ENCODE results near the gene TIRAP.

Gene TIRAP

DNA sequence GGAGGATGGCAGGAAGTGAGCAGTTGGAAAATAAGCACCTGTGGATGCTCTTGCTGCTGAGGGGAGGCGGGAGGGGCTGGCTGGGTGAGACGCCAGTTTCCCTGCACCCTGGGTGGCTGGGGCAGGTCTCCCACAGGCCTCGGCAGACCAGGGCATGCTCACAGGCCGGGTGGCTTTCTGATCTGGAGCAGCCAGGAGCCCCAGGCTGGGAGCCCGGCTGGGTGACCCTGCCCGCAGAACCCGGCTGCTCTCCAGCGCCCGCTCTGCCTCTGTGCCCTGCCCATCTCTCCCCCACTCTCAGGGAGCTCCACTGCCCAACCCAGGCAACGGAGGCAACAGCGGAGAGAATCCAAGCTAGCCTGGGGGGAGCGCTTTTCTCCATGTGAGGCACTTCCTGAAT, 45.6 kb downstream of the TIRAP start:
- DNase-seq: no peak

DNA sequence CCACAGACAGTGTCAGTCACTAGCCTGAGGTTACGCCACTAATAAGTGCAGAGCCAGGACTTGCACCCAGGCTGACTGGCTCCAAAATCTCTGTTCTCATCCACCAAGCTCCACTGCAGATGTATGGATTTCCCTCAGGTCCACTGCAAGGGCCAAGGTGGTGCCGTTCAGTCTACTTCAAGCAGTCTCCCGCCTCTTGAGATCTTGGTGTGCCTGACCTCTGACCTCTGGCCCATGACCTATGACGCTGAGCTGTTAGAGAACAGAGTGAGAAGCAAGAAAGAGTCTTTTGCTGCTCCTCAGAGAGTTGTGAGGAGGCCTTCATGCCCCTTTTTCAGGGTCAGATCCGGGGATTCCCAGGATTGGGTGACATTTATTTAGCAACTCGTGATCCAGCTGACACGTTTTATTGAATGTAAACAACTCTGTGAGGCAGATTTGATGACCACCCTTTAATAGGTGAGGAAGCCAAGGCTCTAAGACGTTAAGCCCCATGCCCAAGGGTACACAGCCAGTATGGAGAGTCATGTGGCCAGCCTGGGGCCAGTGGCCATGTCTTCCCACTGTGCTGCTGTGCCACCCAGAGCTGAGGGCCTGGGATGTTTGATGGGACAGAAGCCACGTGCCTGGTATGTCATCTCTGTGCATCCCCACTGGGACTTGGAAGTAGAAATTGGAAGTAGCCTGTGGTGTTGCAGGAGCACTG, 46.2 kb downstream of the TIRAP start:
- no peak for DNase-seq

DNA sequence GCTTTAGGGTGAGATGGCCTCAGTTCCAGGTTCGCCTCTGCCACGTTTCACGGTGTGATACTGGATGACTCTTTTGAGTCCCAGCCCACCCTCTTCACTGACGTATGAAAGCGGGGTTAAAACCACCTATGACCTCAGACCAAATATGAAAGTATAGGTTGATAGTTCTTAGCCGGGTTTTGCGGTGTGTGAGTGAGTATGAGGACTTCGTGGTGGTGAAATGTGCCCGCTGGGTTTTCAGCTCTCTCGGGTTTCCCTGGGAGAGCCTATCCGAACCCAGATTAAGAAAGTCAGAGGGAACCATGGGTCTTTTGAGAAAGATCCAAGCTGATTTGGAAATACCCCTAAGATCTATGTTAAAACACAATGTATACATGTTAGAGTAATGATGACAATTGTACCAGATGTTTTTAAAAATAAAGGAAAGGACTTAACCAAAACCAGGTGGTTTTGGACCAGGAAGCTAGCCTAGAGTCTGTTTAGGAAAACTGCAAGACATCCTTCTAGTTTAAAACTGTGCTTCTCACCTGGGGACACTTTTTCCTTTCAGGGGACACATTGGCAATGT, 46.8 kb downstream of the TIRAP start:
- DNase-seq: no peak

DNA sequence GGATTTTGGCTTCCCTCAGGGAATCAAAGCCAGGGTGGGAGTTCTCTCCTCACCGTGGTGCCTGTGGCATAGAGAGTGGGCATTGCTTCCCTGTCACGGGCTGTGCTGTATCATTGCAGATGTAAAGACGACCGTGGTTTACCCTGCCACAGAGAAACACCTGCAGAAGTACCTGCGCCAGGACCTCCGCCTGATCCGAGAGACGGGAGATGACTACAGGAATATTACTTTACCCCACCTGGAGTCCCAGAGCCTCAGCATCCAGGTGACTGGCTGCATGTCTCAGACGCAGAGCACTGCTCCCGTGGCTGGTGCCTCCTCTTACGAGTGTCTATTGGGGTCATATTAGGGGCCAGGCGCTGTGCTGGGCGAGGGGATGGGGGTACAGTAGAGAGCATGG, 48.4 kb downstream of the TIRAP start:
- DNase-seq: no peak

DNA sequence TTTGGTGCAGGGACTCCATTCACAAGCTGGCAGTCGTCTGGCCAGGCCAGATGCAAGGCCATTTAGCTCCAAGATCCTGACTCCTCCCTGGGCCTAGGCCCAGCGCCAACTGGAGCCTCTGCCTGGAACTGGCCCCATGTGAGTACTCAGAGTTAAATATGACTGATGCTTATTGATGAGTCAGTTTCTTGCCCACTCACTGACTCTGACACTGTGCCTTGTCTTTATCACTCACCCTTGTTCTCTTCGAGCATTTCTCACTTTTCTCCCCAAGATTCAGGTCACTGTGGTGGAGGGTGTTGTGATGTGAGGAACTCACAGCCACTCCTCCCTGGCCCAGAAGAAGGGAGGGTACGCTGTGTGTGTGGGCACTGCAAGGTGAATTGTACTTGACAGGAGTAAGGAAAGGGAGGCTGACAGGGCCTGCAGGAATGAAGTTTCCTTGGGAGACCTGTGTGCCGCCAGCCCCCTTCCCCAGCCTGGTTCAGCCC, 49.4 kb downstream of the TIRAP start:
- DNase-seq: peak; percentile 40

DNA sequence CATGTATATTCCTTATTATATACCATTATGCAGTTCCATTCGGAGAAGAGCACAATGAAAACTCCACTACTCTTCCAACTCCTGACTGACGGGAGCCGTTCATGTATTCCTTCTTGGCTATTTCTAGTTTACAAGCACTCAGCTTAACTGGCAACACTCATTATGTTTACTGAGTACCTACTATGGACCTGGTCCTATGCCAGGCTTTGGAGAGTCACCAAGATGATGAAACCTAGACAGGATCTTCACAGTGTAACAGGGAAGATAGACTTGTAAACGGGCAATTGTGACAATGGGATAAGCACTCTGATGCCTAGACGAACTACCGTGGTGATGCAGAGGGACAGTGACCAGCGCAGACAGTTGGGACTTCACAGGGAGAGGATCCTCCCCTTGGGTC, 50.2 kb downstream of the TIRAP start:
- no peak for DNase-seq

DNA sequence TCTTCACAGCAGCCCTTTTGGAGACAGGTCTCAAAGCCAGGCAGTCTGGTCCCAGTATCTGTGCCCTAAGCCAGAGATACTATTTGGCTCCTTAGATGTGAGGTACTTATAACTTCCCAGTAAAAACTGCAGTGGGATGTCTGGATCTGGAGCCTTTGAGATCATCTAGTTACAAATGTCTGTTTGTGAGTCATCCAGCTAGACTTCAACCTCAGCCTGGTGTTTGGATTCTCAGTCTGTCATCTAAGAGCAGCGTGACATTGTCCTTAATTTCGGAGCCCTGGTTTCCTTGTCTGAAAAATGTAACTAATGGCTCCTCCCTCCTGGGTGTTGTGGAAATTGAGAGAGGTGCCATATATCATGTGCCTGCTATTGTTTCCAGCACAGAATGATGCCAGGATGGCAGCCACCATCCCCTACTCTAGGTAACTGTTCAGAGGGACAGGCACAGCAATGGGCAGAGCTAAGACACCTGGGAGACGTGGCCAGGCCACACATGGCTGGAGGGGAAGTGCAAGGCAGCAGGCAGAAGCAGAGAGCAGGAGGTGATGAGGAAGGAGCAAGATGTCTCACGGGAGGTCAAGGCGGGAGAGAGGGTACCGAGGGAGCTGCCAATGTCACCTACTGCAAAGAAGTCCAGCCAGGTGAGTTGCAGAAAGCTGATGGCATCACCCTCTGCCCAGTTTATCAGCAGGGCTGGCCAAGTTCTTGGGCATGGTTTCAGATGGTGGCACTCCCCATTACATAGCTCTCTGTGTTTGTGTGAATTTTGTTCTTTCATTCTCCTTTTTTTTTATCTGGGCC, 52.0 kb downstream of the TIRAP start:
- DNase-seq: no peak

DNA sequence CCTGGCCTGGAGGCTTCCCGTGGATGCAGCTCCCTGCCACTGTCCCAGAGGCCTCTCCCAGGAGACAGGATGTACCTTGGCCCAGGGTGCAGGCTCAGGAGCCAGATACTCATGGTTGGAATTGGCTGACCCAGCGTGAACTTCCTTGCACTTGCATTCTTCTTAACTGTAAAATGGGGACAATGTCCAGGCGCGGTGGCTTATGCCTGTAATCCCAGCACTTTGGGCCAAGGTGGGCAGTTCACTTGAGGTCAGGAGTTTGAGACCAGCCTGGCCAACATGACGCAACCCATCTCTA, 52.5 kb downstream of the TIRAP start:
- DNase-seq: no peak

DNA sequence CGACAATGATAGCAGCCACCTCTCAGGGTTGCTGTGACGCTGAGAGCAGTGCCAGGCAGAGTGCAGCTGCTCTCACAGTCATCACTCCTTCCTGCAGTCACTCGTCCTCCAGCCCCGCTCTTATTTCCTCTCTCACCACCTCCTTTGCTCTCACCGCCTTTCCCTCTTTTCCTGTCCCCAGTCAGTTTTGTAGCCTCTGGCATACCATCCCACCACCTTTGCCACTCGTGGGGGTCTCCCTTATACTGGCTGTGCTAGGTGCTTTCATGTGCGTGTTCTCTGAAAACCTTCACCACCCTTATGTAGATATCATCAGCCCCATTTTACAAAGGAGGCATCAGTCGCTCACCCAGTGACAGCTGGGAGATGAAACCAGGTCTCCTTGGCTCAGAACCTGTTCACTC, 53.2 kb downstream of the TIRAP start:
- DNase-seq: no peak

DNA sequence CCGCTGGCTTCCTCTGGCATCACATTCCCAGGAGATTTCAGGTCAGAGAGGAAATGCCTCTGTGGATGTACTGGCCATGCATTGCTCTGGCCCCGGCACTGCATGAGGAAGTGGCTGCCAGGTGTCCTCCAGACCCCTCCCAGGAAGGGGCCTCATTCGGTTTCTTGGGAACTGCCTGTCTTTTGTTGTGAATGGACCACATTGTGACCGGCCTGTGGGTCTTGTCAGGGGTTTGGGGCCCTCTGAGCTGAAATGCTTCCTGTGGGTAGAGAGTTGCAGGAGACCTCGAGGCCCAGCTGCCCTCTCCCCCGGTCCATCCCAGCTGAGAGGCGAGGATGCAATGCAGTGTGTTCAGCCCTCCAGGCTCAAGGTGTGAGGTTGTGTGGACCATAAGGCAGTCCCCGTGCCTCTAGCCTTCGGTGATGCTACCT, 53.8 kb downstream of the TIRAP start:
- no peak for DNase-seq

DNA sequence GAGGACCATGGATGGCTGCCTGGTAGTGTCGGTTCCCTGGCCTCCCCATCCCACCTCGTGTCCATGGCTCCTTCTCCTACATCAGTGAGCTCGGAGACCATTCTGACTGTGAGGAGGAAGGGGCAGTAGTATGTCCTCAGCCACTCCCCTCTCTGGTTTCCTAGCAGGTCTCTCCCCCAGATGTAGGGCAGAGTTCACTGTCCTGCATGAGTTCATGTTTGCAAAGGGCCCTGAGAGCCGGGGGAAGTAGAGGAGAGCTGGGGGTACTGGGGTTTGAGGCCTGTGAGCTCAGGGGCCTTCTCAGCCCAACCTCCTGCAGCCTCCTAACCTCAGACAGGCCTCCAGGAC, 54.2 kb downstream of the TIRAP start:
- no peak for DNase-seq

DNA sequence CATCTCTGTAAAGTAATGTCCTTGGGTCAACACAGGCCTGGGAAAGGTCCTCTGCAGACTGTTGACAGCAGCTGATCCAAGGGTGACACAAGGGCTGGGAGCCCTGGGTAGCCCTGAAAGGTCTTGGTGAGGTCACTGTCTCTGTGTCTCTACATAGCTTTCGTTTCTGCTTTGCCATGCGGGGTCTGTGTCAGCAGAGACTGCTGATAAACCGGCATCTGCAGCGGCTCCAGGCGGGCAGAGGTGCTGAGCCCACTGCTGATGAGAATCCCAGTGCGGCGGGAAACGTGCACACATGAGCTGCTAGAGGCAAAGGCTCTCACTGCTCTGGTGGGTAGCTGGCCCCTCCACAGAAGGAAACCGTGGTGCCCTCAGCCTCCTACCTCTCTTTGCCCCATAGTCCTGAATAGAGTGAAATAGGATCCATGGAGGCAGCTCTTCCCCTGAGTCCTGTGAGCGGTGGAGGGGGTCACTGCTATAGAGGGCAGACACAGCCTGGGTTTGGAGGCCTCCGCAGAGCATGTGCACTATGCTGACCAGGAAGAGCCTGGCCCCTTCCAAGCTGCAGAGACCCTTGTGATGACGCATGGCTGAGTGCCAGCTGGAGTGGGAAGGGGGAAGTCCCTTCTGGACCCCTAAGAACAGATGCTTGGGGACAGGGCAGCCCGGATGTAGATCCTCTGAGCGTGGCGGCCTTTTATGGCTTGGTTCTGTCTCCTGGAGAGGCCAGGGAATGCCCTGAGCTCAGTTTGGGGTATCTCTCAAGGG, 54.8 kb downstream of the TIRAP start:
- DNase-seq: no peak

DNA sequence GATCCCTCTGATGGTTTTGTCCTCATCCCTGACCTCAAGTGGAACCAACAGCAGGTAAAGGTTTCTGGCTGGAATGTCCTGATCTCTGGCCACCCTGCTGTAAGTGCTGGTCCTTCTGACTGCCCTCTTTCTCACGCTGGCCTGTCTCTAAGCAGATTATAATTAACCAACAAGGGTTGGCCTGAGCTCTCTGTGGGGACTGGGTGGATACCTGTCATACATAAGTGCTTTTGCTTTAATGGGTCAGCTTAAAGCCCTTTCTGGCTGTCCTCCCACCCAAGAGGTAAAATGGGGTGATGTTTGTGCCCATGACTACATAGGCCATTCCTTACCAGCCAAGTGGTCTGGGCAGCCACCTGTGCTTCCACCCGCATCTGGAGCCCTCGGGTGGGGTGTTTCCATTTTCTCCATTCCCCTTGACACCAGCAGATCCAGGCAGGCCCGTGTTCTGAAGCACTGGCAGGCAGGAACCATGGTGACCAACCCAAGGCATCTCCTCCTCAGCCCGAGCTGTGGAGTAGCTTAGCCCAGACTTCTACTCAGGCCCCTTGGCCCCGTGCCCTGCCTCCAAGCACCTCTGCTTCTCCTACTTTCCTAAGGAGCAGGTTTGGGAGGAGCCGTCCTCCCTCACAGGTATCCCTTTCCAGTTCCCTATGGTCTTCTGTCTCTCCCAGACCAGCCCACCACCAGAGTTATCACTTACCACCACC, 55.6 kb downstream of the TIRAP start:
- DNase-seq: no peak

DNA sequence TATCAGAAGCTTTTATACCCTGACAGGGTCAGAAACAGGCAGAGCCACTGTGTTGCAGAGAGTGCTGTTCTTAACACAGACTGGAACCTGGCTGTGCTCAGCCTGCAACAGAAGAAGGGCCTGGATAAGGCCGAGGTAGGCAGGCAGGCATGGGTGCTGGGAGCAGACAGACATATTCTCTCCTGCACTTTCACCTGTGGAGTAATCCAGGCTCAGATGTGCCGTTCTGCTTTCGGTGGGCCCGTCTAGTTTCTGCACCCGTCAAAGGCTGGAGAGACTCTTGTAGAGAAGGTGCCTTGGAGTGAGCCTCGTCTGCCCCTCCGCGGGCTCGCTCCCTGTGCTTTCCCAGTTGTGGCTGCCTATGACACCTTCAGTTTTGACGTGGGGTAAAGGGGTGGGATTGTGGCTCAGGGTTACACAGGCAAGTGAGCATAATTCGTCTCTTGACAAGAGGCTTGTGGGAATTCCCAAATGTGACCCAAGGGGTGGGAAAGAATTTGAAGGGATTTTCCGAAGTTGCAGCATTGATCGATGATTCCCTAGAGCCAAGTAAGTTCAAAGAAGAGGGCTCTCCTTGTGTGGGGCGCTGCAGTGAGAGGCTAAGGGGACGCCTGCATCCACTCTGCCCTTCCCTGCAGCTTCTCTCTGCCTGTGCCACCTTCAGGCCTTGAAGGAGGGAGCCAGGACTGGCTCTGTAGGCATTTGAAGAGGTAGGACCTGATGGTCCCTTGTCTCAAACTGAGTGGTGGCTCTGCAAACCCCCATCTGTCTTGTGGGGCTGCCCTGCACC, 56.4 kb downstream of the TIRAP start:
- no peak for DNase-seq

DNA sequence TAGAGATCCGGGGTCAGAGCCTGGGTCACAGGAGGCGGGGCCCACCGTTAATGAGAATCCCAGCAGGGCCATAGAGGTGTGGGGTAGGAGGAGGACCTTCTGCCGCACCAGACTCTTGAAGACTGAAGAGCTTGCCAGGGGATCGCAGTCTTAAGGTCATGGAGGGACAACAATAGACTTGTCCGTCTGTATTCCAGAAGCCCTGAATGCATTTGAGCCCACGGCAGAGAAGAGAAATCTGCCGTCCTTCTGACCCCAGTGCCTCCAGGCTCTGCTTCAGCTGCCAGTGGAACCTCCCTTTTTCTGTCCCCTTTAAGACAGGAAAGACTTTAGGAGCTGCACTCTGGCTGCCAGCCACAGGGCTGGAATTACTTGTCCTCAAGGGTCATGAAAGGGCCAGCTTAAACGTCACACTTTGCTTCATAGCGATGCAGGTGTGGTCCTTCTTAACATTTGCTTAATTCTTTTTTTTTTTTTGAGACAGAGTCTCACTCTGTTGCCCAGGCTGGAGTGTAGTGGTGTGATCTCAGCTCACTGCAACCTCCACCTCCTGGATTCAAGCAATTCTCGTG, 57.1 kb downstream of the TIRAP start:
- DNase-seq: no peak

DNA sequence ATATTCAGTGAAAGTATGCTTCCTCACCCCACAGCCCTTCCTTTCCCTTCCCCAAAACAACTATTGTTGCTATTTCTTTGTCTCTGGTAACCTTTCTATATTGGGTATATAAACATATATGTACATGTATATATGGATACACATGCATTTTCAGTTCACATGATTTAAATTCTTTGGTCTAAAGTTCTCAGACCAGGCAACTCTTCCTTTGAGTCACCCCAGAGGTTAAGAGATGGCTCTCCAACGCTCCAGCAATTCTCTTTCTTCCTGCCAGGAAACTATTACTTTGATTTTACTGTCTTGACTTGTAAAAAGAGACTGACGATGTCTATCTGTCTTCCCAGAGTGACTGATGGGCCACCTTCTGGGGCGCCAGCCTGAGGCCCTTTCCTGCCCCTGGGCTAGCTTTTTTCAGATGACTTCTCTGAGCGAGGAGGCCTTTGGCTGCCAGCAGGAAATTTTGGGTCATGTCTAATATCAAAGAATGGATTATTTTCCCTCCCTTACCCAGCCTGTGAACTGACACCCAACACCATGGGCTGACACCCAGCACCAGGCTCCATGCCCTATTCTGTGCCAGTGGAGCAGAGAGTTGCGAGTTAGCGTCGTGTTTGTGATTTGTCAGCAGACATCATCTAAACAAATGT, 58.2 kb downstream of the TIRAP start:
- no peak for DNase-seq

DNA sequence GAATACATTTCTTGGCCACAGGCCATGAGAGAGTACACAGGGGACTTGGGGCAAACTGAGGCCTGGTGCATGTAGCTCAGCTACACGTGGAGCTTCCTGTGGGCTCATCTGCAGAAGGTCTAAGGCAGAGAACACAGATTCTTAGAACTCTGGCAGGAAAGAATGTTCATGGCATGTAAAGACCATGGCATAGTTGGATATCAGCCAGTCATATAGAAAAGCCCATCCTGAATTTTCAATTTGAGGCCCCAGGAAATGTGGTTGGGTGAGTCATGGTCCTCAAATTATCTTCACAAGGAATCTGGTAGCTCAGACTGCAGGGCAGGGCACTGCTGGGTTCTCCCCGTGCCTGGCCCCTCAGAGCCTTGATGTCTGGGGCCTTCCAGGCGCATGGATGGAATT, 58.9 kb downstream of the TIRAP start:
- no peak for DNase-seq

DNA sequence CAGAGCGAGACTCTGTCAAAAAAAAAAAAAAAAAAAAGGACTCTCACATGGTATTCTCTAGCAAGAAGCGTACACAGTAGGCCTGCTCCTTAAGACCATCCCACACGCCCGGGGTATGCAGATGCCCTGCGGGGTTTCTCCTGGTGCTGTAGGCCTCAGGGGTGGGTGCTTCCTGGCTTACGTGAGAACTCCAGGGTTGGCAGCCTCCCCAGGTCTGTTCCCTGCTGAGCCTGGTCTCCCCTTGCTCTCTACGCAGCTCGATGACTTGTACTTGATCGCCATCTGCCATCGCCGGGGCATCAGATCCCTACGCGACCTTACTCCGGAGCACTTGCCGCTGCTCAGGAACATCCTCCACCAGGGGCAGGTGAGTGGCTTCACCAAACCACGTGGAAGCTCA, 60.2 kb downstream of the TIRAP start:
- DNase-seq: no peak

All from kidney glomerular epithelial cell (primary cell).